WTC11 (cell line): ENCODE data around the gene UBAC2. TPM values are rescaled to one million over a fixed set of nuclear protein-coding genes. Genes with fewer than 3 reads are reported as not detected.

Experiments used
- ATAC-seq: fragments of 200-7000 bp; cut with Tn5 transposase; 2 replicates; pipeline ENCODE4 v1.10.0; 2021; ENCODE audit warnings: mild to moderate bottlenecking, moderate library complexity
- CTCF ChIA-PET: fragments of 300-600 bp; sonication (Branson Sonifier 250); formaldehyde crosslinking; loops from one replicate; lab custom pipeline; 2021; ENCODE audit warnings: antibody characterized with exemption; lab: Charles Lee
- POLR2A ChIA-PET: fragments of 350-600 bp; sonication (Branson Sonifier 250); formaldehyde crosslinking; loops from one replicate; lab custom pipeline; 2021; ENCODE audit warnings: antibody characterized with exemption; lab: Charles Lee
- DNase-seq: peaks from one replicate; pipeline ENCODE4 v3.0.0; 2021; ENCODE audit warnings: low spot score
- H3K27ac Mint-ChIP-seq: 2 replicates; pipeline ENCODE4 v1.8.0; 2021; ENCODE audit warnings: mixed read lengths
- H3K27me3 Mint-ChIP-seq: 2 replicates; pipeline ENCODE4 v1.8.0; 2021; ENCODE audit warnings: low read depth, mild to moderate bottlenecking, moderate library complexity, mixed read lengths
- H3K36me3 Mint-ChIP-seq: 2 replicates; pipeline ENCODE4 v1.8.0; 2021; ENCODE audit warnings: mixed read lengths
- H3K4me1 Mint-ChIP-seq: 2 replicates; pipeline ENCODE4 v1.8.0; 2022; ENCODE audit warnings: mixed read lengths
- H3K4me3 Mint-ChIP-seq: 2 replicates; pipeline ENCODE4 v1.8.0; 2021; ENCODE audit warnings: mild to moderate bottlenecking, moderate library complexity, mixed read lengths
- H3K9me3 Mint-ChIP-seq: 2 replicates; pipeline ENCODE4 v1.8.0; 2021; ENCODE audit warnings: mixed read lengths
- AFF4 ChIP-seq: sonication (generic); formaldehyde crosslinking; IDR thresholded peaks from 2 replicates; pipeline ENCODE4 v1.8.1; 2023; ENCODE audit warnings: mild to moderate bottlenecking, missing genetic modification reagents, borderline replicate concordance
- CTCF ChIP-seq: fragments of 200-600 bp; IDR thresholded peaks from 2 replicates; pipeline ENCODE4 v1.8.0; 2022; ENCODE audit warnings: antibody characterized with exemption
- E2F5 ChIP-seq: sonication (generic); formaldehyde crosslinking; IDR thresholded peaks from 2 replicates; pipeline ENCODE4 v1.8.1; 2022; ENCODE audit warnings: mild to moderate bottlenecking, moderate library complexity, missing genetic modification reagents
- ELF4 ChIP-seq: sonication (generic); formaldehyde crosslinking; IDR thresholded peaks from 2 replicates; pipeline ENCODE4 v1.8.1; 2022; ENCODE audit warnings: low read depth, mild to moderate bottlenecking, moderate library complexity, missing genetic modification reagents
- FOXP1 ChIP-seq: sonication (generic); formaldehyde crosslinking; IDR thresholded peaks from 2 replicates; pipeline ENCODE4 v1.8.0; 2022; ENCODE audit warnings: missing genetic modification reagents, mild to moderate bottlenecking, moderate library complexity, borderline replicate concordance
- IRF2 ChIP-seq: sonication (generic); formaldehyde crosslinking; IDR thresholded peaks from 2 replicates; pipeline ENCODE4 v1.8.0; 2022; ENCODE audit warnings: low read depth, missing genetic modification reagents, borderline replicate concordance
- JUN ChIP-seq: sonication (generic); formaldehyde crosslinking; IDR thresholded peaks from 2 replicates; pipeline ENCODE4 v1.8.0; 2023; ENCODE audit warnings: mild to moderate bottlenecking, missing genetic modification reagents
- KAT7 ChIP-seq: sonication (generic); formaldehyde crosslinking; IDR thresholded peaks from 2 replicates; pipeline ENCODE4 v1.8.1; 2023; ENCODE audit warnings: missing genetic modification reagents, mild to moderate bottlenecking, borderline replicate concordance
- NFATC4 ChIP-seq: fragments of 250-450 bp; sonication (Bioruptor Pico); IDR thresholded peaks from 2 replicates; pipeline ENCODE4 v1.9.0; 2021; ENCODE audit warnings: mild to moderate bottlenecking
- NFYB ChIP-seq: sonication (generic); formaldehyde crosslinking; conservative IDR thresholded peaks from 2 replicates; pipeline ENCODE4 v1.8.0; 2022; ENCODE audit warnings: low read depth, missing genetic modification reagents
- NR3C1 ChIP-seq: sonication (generic); formaldehyde crosslinking; conservative IDR thresholded peaks from 2 replicates; pipeline ENCODE4 v1.8.1; 2023; ENCODE audit warnings: low read depth, mild to moderate bottlenecking, missing genetic modification reagents
- SMAD4 ChIP-seq: sonication (generic); formaldehyde crosslinking; IDR thresholded peaks from 2 replicates; pipeline ENCODE4 v1.8.0; 2022; ENCODE audit warnings: mild to moderate bottlenecking, missing genetic modification reagents
- SP1 ChIP-seq: sonication (generic); formaldehyde crosslinking; conservative IDR thresholded peaks from 2 replicates; pipeline ENCODE4 v1.8.1; 2022; ENCODE audit warnings: missing genetic modification reagents
- TP53 ChIP-seq: sonication (generic); formaldehyde crosslinking; IDR thresholded peaks from 2 replicates; pipeline ENCODE4 v1.8.1; 2023; ENCODE audit warnings: mild to moderate bottlenecking, missing genetic modification reagents
- ZBTB21 ChIP-seq: sonication (generic); formaldehyde crosslinking; IDR thresholded peaks from 2 replicates; pipeline ENCODE4 v1.8.1; 2023; ENCODE audit warnings: mild to moderate bottlenecking, missing genetic modification reagents, borderline replicate concordance
- ZBTB43 ChIP-seq: sonication (generic); formaldehyde crosslinking; IDR thresholded peaks from 2 replicates; pipeline ENCODE4 v1.8.1; 2023; ENCODE audit warnings: mild to moderate bottlenecking, missing genetic modification reagents
- ZNF263 ChIP-seq: sonication (generic); formaldehyde crosslinking; IDR thresholded peaks from 2 replicates; pipeline ENCODE4 v1.8.1; 2022; ENCODE audit warnings: low read depth, mild to moderate bottlenecking, moderate library complexity, missing genetic modification reagents
- ZNF317 ChIP-seq: sonication (generic); formaldehyde crosslinking; IDR thresholded peaks from 2 replicates; pipeline ENCODE4 v1.8.1; 2023; ENCODE audit warnings: low read depth, mild to moderate bottlenecking, moderate library complexity, missing genetic modification reagents, borderline replicate concordance
- total RNA-seq: library from RNA; stranded (reverse); gene quantifications from 3 replicates; pipeline ENCODE4 v1.2.3, GENCODE V29; 2021
- TF ChIP-seq, protein P1 (sequence below): fragments of 250-450 bp; sonication (Bioruptor Pico); IDR thresholded peaks from 2 replicates; pipeline ENCODE4 v1.9.0; 2021; ENCODE audit warnings: mild to moderate bottlenecking
- TF ChIP-seq, protein P2 (sequence below): sonication (generic); formaldehyde crosslinking; IDR thresholded peaks from 2 replicates; pipeline ENCODE4 v1.8.1; 2023; ENCODE audit warnings: mild to moderate bottlenecking, missing genetic modification reagents, moderate library complexity
- TF ChIP-seq, protein P3 (sequence below): sonication (generic); formaldehyde crosslinking; IDR thresholded peaks from 2 replicates; pipeline ENCODE4 v1.8.1; 2022; ENCODE audit warnings: low read depth, mild to moderate bottlenecking, moderate library complexity, missing genetic modification reagents, borderline replicate concordance

UBAC2 gene
- total RNA-seq, 1 experiment from 2014 or later: 64.7 TPM

DNA sequence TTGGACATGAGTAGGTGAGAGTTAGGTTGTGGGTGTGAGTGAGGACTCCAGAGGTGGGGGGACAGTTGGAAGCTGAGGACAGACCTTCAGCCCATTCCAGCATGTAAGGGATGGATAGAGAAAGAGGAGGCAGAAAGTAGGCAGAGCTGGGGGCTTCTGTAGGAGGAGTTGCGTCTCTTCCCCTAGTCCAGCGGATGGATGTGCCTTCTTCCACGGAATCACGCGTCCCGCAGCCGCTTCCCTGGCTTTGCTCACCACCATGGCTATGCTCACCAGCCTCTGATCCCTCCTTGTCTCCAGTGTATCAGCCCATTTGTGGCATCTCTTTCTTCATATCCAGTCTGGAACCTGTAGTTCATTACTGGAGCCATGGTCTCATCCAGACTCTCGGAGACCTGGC lies 5.6 kb downstream of the UBAC2 start:
- no peaks in the 10 kb centered on the region for H3K27me3 Mint-ChIP-seq
- H3K4me1 Mint-ChIP-seq: peaks cover 59% of the 10 kb centered on the region
- ChIA-PET POLR2A (no interaction called here), CTCF (interaction anchor here (0.8 kb wide), 1 partner anchor 30 kb away, joined by 4 read pairs; no protein-coding TSS in a partner anchor)
- ATAC-seq: no peak
- TF ChIP-seq AFF4 (CRISPR knock-in tag) (no peak), TP53 (CRISPR knock-in tag) (no peak), ZNF263 (CRISPR knock-in tag) (no peak), ZBTB43 (no peak), JUN (no peak), IRF2 (CRISPR knock-in tag) (no peak), NR3C1 (no peak), ELF4 (CRISPR knock-in tag) (no peak), ZBTB21 (CRISPR knock-in tag) (no peak), NFYB (CRISPR knock-in tag) (no peak), SMAD4 (CRISPR knock-in tag) (no peak), CTCF (no peak), ZNF317 (CRISPR knock-in tag) (no peak), KAT7 (CRISPR knock-in tag) (no peak)
- TF ChIP-seq, protein P1, sequence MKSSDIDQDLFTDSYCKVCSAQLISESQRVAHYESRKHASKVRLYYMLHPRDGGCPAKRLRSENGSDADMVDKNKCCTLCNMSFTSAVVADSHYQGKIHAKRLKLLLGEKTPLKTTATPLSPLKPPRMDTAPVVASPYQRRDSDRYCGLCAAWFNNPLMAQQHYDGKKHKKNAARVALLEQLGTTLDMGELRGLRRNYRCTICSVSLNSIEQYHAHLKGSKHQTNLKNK: no peak
- TF ChIP-seq, protein P2, sequence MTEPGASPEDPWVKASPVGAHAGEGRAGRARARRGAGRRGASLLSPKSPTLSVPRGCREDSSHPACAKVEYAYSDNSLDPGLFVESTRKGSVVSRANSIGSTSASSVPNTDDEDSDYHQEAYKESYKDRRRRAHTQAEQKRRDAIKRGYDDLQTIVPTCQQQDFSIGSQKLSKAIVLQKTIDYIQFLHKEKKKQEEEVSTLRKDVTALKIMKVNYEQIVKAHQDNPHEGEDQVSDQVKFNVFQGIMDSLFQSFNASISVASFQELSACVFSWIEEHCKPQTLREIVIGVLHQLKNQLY (CRISPR knock-in tag): no peak
- TF ChIP-seq, protein P3, sequence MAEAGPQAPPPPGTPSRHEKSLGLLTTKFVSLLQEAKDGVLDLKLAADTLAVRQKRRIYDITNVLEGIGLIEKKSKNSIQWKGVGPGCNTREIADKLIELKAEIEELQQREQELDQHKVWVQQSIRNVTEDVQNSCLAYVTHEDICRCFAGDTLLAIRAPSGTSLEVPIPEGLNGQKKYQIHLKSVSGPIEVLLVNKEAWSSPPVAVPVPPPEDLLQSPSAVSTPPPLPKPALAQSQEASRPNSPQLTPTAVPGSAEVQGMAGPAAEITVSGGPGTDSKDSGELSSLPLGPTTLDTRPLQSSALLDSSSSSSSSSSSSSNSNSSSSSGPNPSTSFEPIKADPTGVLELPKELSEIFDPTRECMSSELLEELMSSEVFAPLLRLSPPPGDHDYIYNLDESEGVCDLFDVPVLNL (CRISPR knock-in tag): no peak
- H3K27ac Mint-ChIP-seq: no peak overlapping the region
- no peak for DNase-seq
- H3K36me3 Mint-ChIP-seq: no peaks in the 10 kb centered on the region; the same call in 1 of the 2 replicates
- H3K9me3 Mint-ChIP-seq: no peaks in the 10 kb centered on the region
- no peak overlapping the region for H3K4me3 Mint-ChIP-seq

- Mint-ChIP-seq H3K36me3 (no peaks in the 10 kb centered on the region; the same call in 1 of the 2 replicates), H3K4me3 (no peak overlapping the region), H3K4me1 (peaks cover 54% of the 10 kb centered on the region), H3K27me3 (no peaks in the 10 kb centered on the region), H3K9me3 (no peaks in the 10 kb centered on the region), H3K27ac (no peak overlapping the region; the same call in 1 of the 2 replicates)
- ATAC-seq: no peak
- ChIA-PET CTCF (no interaction called here), POLR2A (no interaction called here)
- DNase-seq: no peak
- no peak for TF ChIP-seq FOXP1 (CRISPR knock-in tag)
- TF ChIP-seq SP1 (CRISPR knock-in tag): no peak
- TF ChIP-seq, protein P3 (CRISPR knock-in tag): no peak
- no peak for TF ChIP-seq E2F5 (CRISPR knock-in tag)
- no peak for TF ChIP-seq NFATC4 (CRISPR knock-in tag)
Measured at GRCh38 chr13:99206873-99207272, 6.2 kb downstream of the UBAC2 start.
